Astrocyte (in vitro differentiated cells and primary cell): ENCODE measurements around the gene WDR12. TPM values are rescaled to one million over a fixed set of nuclear protein-coding genes. Genes with fewer than 3 reads are reported as not detected.

Experiments
- DNase-seq: peaks from one replicate; pipeline ENCODE4 v3.0.0-alpha.2; 2010; ENCODE audit warnings: low read depth
- FAIRE-seq: peaks from 2 replicates; lab custom pipeline; 2011; peaks lifted over from hg19 to GRCh38; lab: Jason Lieb, UNC
- H2AFZ ChIP-seq: 2 replicates; pipeline ENCODE4 v1.6.0; 2012; ENCODE audit warnings: low read depth, low read length, inconsistent platforms
- H3K27ac ChIP-seq: 2 replicates; pipeline ENCODE4 v1.5.1; 2011; ENCODE audit warnings: low read depth, low read length, inconsistent platforms
- H3K27me3 ChIP-seq: 2 replicates; pipeline ENCODE4 v1.6.0; 2011; ENCODE audit warnings: low read length, inconsistent platforms; ENCODE audit not compliant: insufficient read depth
- H3K36me3 ChIP-seq: 2 replicates; pipeline ENCODE4 v1.5.1; 2011; ENCODE audit warnings: low read length, inconsistent platforms; ENCODE audit not compliant: insufficient read depth
- H3K4me1 ChIP-seq: 2 replicates; pipeline ENCODE4 v1.5.1; 2011; ENCODE audit warnings: low read length, inconsistent platforms; ENCODE audit not compliant: insufficient read depth
- H3K4me2 ChIP-seq: 2 replicates; pipeline ENCODE4 v1.6.0; 2012; ENCODE audit warnings: low read length, inconsistent platforms
- H3K4me3 ChIP-seq: 2 replicates; pipeline ENCODE4 v1.5.1; 2011; ENCODE audit warnings: low read depth, mild to moderate bottlenecking, low read length, inconsistent platforms; ENCODE audit not compliant: insufficient read depth
- H3K79me2 ChIP-seq: 2 replicates; pipeline ENCODE4 v1.6.0; 2012; ENCODE audit warnings: mild to moderate bottlenecking, low read length, inconsistent platforms; ENCODE audit not compliant: insufficient read depth
- H3K9ac ChIP-seq: 2 replicates; pipeline ENCODE4 v1.6.0; 2012; ENCODE audit warnings: mild to moderate bottlenecking, low read length, inconsistent platforms
- H3K9me3 ChIP-seq: 2 replicates; pipeline ENCODE4 v1.5.1; 2012; ENCODE audit warnings: low read depth, mild to moderate bottlenecking, low read length, inconsistent platforms; ENCODE audit not compliant: insufficient read depth
- H4K20me1 ChIP-seq: 2 replicates; pipeline ENCODE4 v1.6.0; 2012; ENCODE audit warnings: low read length, inconsistent platforms; ENCODE audit not compliant: insufficient read depth
- H3K27ac Mint-ChIP-seq: one replicate; pipeline ENCODE4 v1.8.0; 2021; ENCODE audit warnings: mild to moderate bottlenecking, mixed read lengths; ENCODE audit not compliant: unreplicated experiment
- H3K27me3 Mint-ChIP-seq: one replicate; pipeline ENCODE4 v1.8.0; 2021; ENCODE audit warnings: low read depth, mixed read lengths; ENCODE audit not compliant: unreplicated experiment
- H3K36me3 Mint-ChIP-seq: one replicate; pipeline ENCODE4 v1.8.0; 2021; ENCODE audit warnings: low read depth, mixed read lengths; ENCODE audit not compliant: unreplicated experiment
- H3K4me1 Mint-ChIP-seq: one replicate; pipeline ENCODE4 v1.8.0; 2021; ENCODE audit warnings: low read depth, mixed read lengths; ENCODE audit not compliant: unreplicated experiment
- H3K4me3 Mint-ChIP-seq: one replicate; pipeline ENCODE4 v1.8.0; 2021; ENCODE audit warnings: mild to moderate bottlenecking, moderate library complexity, mixed read lengths; ENCODE audit not compliant: unreplicated experiment
- H3K9me3 Mint-ChIP-seq: one replicate; pipeline ENCODE4 v1.8.0; 2021; ENCODE audit warnings: mild to moderate bottlenecking, mixed read lengths; ENCODE audit not compliant: unreplicated experiment
- CTCF ChIP-seq: IDR thresholded peaks from 2 replicates; pipeline ENCODE4 v1.5.1; 2011; ENCODE audit warnings: low read depth, mild to moderate bottlenecking, inconsistent platforms, low read length, moderate library complexity; ENCODE audit not compliant: insufficient read depth
- EZH2 ChIP-seq: IDR thresholded peaks from 2 replicates; pipeline ENCODE4 v1.6.1; 2012; ENCODE audit warnings: mild to moderate bottlenecking, low read length, inconsistent platforms; ENCODE audit not compliant: insufficient read depth
- total RNA-seq: library from RNA; stranded (reverse); gene quantifications from 2 replicates; pipeline ENCODE4 v1.2.1, GENCODE V29; 2021

WDR12 gene
- total RNA-seq, 1 donor from 2014 or later: 60.6 TPM

- Mint-ChIP-seq H3K36me3 (peaks cover 20% of the 10 kb centered on the region), H3K27ac (no peak overlapping the region), H3K27me3 (no peaks in the 10 kb centered on the region), H3K9me3 (peaks cover 9% of the 10 kb centered on the region), H3K4me3 (no peak overlapping the region), H3K4me1 (peaks cover 4% of the 10 kb centered on the region)
- peak overlapping the region; percentile 12 for H3K4me2 ChIP-seq
- H3K4me1 ChIP-seq: no peaks in the 10 kb centered on the region
- H3K9me3 ChIP-seq: no peaks in the 10 kb centered on the region
- TF ChIP-seq EZH2: no peak
- TF ChIP-seq CTCF: no peak
- H3K27ac ChIP-seq: no peak overlapping the region
- FAIRE-seq: no peak
- DNase-seq: peak; percentile 39
- H3K36me3 ChIP-seq: peaks cover 3% of the 10 kb centered on the region
- no peak overlapping the region for H2AFZ ChIP-seq
- H3K4me3 ChIP-seq: no peak overlapping the region
- H3K9ac ChIP-seq: no peak overlapping the region
- no peaks in the 10 kb centered on the region for H4K20me1 ChIP-seq
- H3K79me2 ChIP-seq: no peaks in the 10 kb centered on the region
- H3K27me3 ChIP-seq: no peaks in the 10 kb centered on the region
Observed at GRCh38 chr2:202944816-202945215, 33.3 kb upstream of the WDR12 start.

GRCh38 chr2:202944408-202944807 is 32.9 kb upstream of the WDR12 start:
- Mint-ChIP-seq H3K27ac (no peak overlapping the region), H3K27me3 (no peaks in the 10 kb centered on the region), H3K36me3 (peaks cover 20% of the 10 kb centered on the region), H3K4me1 (peaks cover 4% of the 10 kb centered on the region), H3K9me3 (peaks cover 9% of the 10 kb centered on the region), H3K4me3 (no peak overlapping the region)
- DNase-seq (peak; percentile 45), FAIRE-seq (no peak)
- Histone ChIP-seq H3K9me3 (no peaks in the 10 kb centered on the region), H3K4me2 (peak overlapping the region; percentile 12), H3K9ac (no peak overlapping the region), H3K4me3 (no peak overlapping the region), H3K4me1 (no peaks in the 10 kb centered on the region), H2AFZ (no peak overlapping the region), H3K27ac (no peak overlapping the region), H4K20me1 (no peaks in the 10 kb centered on the region), H3K36me3 (peaks cover 3% of the 10 kb centered on the region), H3K79me2 (no peaks in the 10 kb centered on the region), H3K27me3 (no peaks in the 10 kb centered on the region)
- TF ChIP-seq EZH2 (no peak), CTCF (no peak)

DNA sequence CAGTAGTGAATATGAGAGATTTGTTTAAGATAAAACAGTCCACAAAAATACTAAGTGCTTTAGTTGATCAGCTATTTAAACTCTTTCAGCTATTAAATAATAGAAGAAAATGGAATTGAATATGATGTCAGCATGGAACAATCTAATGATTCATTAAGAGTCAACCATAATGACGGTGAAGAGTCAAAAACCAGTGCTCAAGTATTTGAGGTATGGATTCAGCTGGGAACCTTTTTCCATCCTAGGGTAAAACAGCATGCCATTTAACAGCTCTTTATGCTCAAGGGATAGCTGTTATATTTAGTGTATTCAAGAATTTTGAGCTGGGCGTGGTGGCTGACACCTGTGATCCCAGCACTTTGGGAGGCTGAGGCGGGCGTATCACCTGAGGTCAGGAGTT is 30.3 kb upstream of the WDR12 start:
- Histone ChIP-seq H2AFZ (no peak overlapping the region), H3K27ac (peak overlapping the region; percentile 58), H3K4me3 (no peak overlapping the region), H3K9me3 (no peaks in the 10 kb centered on the region), H3K36me3 (peaks cover 3% of the 10 kb centered on the region), H3K4me2 (no peak overlapping the region), H3K27me3 (no peaks in the 10 kb centered on the region), H3K79me2 (no peaks in the 10 kb centered on the region), H3K9ac (no peak overlapping the region), H4K20me1 (no peaks in the 10 kb centered on the region), H3K4me1 (no peaks in the 10 kb centered on the region)
- Mint-ChIP-seq H3K4me1 (peaks cover 4% of the 10 kb centered on the region), H3K36me3 (peaks cover 14% of the 10 kb centered on the region), H3K27me3 (no peaks in the 10 kb centered on the region), H3K27ac (no peak overlapping the region), H3K4me3 (no peak overlapping the region), H3K9me3 (no peaks in the 10 kb centered on the region)
- DNase-seq (peak; percentile 65), FAIRE-seq (no peak)
- TF ChIP-seq EZH2 (no peak), CTCF (no peak)
